Immature natural killer cell (primary cell): ENCODE measurements around the gene KMT2B. TPM values are rescaled to one million over a fixed set of nuclear protein-coding genes. Genes with fewer than 3 reads are reported as not detected.

ENCODE experiments used
- DNase-seq, 3 donors: peaks; one replicate each; pipeline ENCODE4 v3.0.0; 2022; ENCODE audit warnings: mixed read lengths in 1 of 3
- H3K27ac Mint-ChIP-seq, 6 donors: one replicate each; pipeline ENCODE4 v1.8.0; 2020; ENCODE audit warnings: mixed read lengths in 6 of 6, mild to moderate bottlenecking in 5 of 6, inconsistent platforms in 4 of 6, moderate library complexity in 3 of 6
- H3K27me3 Mint-ChIP-seq, 3 donors: one replicate each; pipeline ENCODE4 v1.8.0; 2020 to 2021; ENCODE audit warnings: low read depth in 3 of 3, mild to moderate bottlenecking in 3 of 3, mixed read lengths in 3 of 3, moderate library complexity in 3 of 3, inconsistent platforms in 1 of 3
- H3K36me3 Mint-ChIP-seq, 3 donors: one replicate each; pipeline ENCODE4 v1.8.0; 2020; ENCODE audit warnings: mixed read lengths in 3 of 3, inconsistent platforms in 2 of 3, mild to moderate bottlenecking in 2 of 3
- H3K4me1 Mint-ChIP-seq, 2 donors: one replicate each; pipeline ENCODE4 v1.8.0; 2020; ENCODE audit warnings: inconsistent platforms in 2 of 2, mild to moderate bottlenecking in 2 of 2, mixed read lengths in 2 of 2, moderate library complexity in 1 of 2
- H3K4me3 Mint-ChIP-seq, 5 donors: one replicate each; pipeline ENCODE4 v1.8.0; 2020; ENCODE audit warnings: mild to moderate bottlenecking in 5 of 5, mixed read lengths in 5 of 5, inconsistent platforms in 3 of 5, moderate library complexity in 3 of 5
- H3K9me3 Mint-ChIP-seq, 6 donors: one replicate each; pipeline ENCODE4 v1.8.0; 2020; ENCODE audit warnings: mild to moderate bottlenecking in 6 of 6, mixed read lengths in 6 of 6, inconsistent platforms in 4 of 6, moderate library complexity in 3 of 6
- polyA plus RNA-seq, 3 donors: library from polyadenylated mRNA; unstranded; fragments of 300-500 nt; fragmentation: Illumina TruSeq; gene quantifications; one replicate each; pipeline ENCODE4 v1.2.3, GENCODE V29; 2021

KMT2B gene
- polyA plus RNA-seq, 3 donors from 2014 or later: 0.30 to 1.8 TPM; not detected in 1

DNA sequence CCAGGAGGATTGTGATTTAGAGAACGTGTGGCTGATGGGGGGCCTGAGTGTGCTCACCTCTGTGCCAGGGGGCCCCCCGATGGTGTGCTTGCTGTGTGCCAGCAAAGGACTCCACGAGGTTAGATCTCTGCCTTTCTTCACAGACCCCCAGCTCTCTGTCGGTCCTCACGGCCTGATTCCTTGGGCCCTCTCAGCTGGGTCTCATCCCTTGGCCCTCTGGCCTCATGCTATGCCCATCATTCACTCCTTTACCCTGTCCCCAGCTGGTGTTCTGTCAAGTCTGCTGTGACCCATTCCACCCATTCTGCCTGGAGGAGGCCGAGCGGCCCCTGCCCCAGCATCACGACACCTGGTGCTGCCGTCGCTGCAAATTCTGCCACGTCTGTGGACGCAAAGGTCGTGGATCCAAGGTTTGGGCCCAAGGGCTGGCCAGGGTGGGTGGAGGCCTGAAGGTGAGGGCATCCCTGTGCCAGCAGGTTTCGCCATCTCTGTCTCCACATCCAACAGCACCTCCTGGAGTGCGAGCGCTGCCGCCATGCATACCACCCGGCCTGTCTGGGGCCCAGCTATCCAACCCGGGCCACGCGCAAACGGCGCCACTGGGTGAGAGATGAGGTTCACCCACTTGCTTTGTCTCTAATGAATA is 7.5 kb downstream of the KMT2B start:
- no peak overlapping the region for H3K27ac Mint-ChIP-seq
- H3K9me3 Mint-ChIP-seq: no peaks in the 10 kb centered on the region
- no peak overlapping the region for H3K4me3 Mint-ChIP-seq
- no peaks in the 10 kb centered on the region for H3K27me3 Mint-ChIP-seq
- peaks cover 2 to 3% of the 10 kb centered on the region in 2 donors for H3K4me1 Mint-ChIP-seq
- peaks cover 6 to 35% (median 8%) of the 10 kb centered on the region in 3 donors for H3K36me3 Mint-ChIP-seq
- DNase-seq: no peak

DNA sequence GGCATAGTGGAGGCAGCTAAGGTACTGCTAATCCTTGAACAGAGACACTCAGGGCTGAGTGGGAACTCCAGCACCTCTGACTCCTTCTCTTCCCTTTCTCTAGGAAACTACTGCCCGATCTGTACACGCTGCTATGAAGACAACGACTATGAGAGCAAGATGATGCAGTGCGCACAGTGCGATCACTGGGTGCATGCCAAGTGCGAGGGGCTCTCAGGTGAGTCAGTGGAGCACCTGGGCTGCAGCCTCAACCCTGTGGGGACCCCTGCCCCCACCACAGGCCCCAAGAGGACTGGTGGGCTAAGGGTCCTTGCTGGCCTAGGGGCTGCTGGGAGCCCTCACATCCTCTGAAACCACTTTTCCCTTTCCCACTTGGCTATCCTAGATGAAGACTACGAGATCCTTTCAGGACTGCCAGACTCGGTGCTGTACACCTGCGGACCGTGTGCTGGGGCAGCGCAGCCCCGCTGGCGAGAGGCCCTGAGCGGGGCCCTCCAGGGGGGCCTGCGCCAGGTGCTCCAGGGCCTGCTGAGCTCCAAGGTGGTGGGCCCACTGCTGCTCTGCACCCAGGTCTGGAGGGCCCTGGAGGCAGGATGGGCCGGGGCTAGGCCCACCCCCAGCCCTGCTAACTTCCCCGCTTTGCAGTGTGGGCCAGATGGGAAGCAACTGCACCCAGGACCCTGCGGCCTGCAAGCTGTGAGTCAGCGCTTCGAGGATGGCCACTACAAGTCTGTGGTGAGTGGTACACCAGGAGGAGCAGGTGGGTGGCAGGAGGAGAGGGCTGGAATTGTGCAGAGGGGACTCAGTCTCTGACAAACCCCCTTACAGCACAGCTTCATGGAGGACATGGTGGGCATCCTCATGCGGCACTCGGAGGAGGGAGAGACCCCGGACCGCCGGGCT is 9.5 kb downstream of the KMT2B start:
- DNase-seq: no peak
- Mint-ChIP-seq H3K9me3 (no peaks in the 10 kb centered on the region), H3K4me1 (peaks cover 0 to under 1% of the 10 kb centered on the region in 2 donors), H3K36me3 (peaks cover 9 to 40% (median 14%) of the 10 kb centered on the region in 3 donors), H3K4me3 (peak overlapping the region in 1 of 5 donors; percentile 30), H3K27ac (no peak overlapping the region), H3K27me3 (peaks cover 0 to 2% (median 0%) of the 10 kb centered on the region in 3 donors)

GRCh38 chr19:35727956-35728706 is 10.3 kb downstream of the KMT2B start:
- no peak overlapping the region for H3K4me3 Mint-ChIP-seq

DNA sequence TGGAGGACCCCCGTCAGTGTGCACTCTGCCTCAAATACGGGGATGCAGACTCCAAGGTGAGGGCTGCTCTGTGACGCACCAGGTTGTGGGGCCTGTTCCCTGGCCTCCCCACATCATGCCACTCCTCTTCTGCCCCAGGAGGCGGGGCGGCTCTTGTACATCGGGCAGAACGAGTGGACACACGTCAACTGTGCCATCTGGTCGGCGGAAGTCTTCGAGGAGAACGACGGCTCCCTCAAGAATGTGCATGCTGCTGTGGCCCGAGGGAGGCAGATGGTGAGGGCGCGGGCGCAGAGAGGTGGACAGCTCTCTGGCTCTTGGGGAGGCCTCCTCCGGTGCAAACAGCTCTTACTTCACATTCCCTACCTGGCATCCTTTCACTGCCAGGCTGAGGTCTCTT is 11.2 kb downstream of the KMT2B start:
- DNase-seq: no peak
- H3K27ac Mint-ChIP-seq: no peak overlapping the region
- peaks cover 9 to 33% (median 11%) of the 10 kb centered on the region in 3 donors for H3K36me3 Mint-ChIP-seq
- H3K4me1 Mint-ChIP-seq: no peaks in the 10 kb centered on the region
- no peak overlapping the region for H3K4me3 Mint-ChIP-seq
- peaks cover 0 to 2% (median under 1%) of the 10 kb centered on the region in 3 donors for H3K27me3 Mint-ChIP-seq
- no peaks in the 10 kb centered on the region for H3K9me3 Mint-ChIP-seq

More at GRCh38 chr19:35727956-35728706, 10.3 kb downstream of the KMT2B start:
- H3K27ac Mint-ChIP-seq: no peak overlapping the region
- no peak for DNase-seq
- no peaks in the 10 kb centered on the region for H3K9me3 Mint-ChIP-seq
- peaks cover 0 to 2% (median 0%) of the 10 kb centered on the region in 3 donors for H3K27me3 Mint-ChIP-seq
- H3K36me3 Mint-ChIP-seq: peaks cover 9 to 39% (median 14%) of the 10 kb centered on the region in 3 donors
- no peaks in the 10 kb centered on the region for H3K4me1 Mint-ChIP-seq

DNA sequence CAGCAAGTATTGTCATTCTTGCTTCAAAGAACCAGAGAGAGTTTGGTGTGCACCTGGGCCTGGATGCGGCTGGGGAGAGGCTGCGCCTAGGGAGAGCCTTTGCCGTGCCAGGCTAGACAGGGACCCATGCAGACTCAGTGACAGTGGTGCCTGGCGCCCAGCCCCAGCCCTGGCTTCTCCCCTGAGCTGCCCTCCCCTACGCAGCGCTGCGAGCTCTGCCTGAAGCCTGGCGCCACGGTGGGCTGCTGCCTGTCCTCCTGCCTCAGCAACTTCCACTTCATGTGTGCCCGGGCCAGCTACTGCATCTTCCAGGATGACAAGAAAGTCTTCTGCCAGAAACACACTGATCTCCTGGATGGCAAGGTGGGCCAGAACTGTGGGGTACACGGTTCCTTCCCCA is 12.0 kb downstream of the KMT2B start:
- no peaks in the 10 kb centered on the region for H3K9me3 Mint-ChIP-seq
- no peak for DNase-seq
- peaks cover 9 to 33% (median 9%) of the 10 kb centered on the region in 3 donors for H3K36me3 Mint-ChIP-seq
- peaks cover 0 to 3% (median 2%) of the 10 kb centered on the region in 3 donors for H3K27me3 Mint-ChIP-seq
- no peak overlapping the region for H3K4me3 Mint-ChIP-seq
- H3K27ac Mint-ChIP-seq: no peak overlapping the region
- no peaks in the 10 kb centered on the region for H3K4me1 Mint-ChIP-seq

DNA sequence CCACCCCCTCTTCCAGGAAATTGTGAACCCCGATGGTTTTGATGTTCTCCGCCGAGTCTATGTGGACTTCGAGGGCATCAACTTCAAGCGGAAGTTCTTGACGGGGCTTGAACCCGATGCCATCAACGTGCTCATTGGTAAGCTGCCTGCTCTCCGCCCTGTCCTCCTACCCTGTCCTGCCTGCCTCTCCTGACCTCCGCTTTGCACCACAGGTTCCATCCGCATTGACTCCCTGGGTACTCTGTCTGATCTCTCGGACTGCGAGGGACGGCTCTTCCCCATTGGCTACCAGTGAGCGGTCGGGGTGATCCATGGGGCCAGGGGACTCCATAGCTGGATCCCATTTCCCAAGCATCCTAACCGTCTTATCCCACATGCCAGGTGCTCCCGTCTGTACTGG is 12.5 kb downstream of the KMT2B start:
- peaks cover 9 to 33% (median 9%) of the 10 kb centered on the region in 3 donors for H3K36me3 Mint-ChIP-seq
- no peak for DNase-seq
- no peak overlapping the region for H3K4me3 Mint-ChIP-seq
- no peaks in the 10 kb centered on the region for H3K9me3 Mint-ChIP-seq
- no peaks in the 10 kb centered on the region for H3K4me1 Mint-ChIP-seq
- H3K27me3 Mint-ChIP-seq: peaks cover 0 to 3% (median 3%) of the 10 kb centered on the region in 3 donors
- peak overlapping the region in 1 of 6 donors; percentile 17 for H3K27ac Mint-ChIP-seq

- H3K36me3 Mint-ChIP-seq: peaks cover 9 to 28% (median 9%) of the 10 kb centered on the region in 3 donors
- H3K27ac Mint-ChIP-seq: no peak overlapping the region
- DNase-seq: no peak
- H3K4me3 Mint-ChIP-seq: no peak overlapping the region
- no peaks in the 10 kb centered on the region for H3K9me3 Mint-ChIP-seq
- peaks cover 0 to 3% (median 3%) of the 10 kb centered on the region in 3 donors for H3K27me3 Mint-ChIP-seq
- no peaks in the 10 kb centered on the region for H3K4me1 Mint-ChIP-seq
Observed at GRCh38 chr19:35731353-35731752, 13.6 kb downstream of the KMT2B start.

DNA sequence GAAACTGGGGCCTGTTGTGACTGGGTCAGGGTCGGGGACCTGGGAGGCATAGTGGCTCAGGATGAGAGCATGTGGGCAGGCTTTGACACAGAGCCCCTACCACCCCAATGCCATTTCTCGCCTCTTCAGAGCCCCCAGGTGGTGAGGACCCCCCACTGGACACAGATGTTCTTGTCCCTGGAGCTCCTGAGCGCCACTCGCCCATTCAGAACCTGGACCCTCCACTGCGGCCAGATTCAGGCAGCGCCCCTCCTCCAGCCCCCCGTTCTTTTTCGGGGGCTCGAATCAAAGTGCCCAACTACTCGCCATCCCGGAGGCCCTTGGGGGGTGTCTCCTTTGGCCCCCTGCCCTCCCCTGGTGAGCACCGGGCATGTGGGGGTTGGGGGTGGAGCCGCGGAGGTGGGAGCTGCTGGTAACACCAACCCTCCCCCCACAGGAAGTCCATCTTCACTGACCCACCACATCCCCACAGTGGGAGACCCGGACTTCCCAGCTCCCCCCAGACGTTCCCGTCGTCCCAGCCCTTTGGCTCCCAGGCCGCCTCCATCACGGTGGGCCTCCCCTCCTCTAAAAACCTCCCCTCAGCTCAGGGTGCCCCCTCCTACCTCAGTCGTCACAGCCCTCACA is 14.1 kb downstream of the KMT2B start:
- peaks cover 9 to 28% (median 9%) of the 10 kb centered on the region in 3 donors for H3K36me3 Mint-ChIP-seq
- peaks cover 0 to 3% (median 3%) of the 10 kb centered on the region in 3 donors for H3K27me3 Mint-ChIP-seq
- H3K4me3 Mint-ChIP-seq: no peak overlapping the region
- DNase-seq: no peak
- H3K27ac Mint-ChIP-seq: no peak overlapping the region
- no peaks in the 10 kb centered on the region for H3K9me3 Mint-ChIP-seq
- H3K4me1 Mint-ChIP-seq: no peaks in the 10 kb centered on the region

DNA sequence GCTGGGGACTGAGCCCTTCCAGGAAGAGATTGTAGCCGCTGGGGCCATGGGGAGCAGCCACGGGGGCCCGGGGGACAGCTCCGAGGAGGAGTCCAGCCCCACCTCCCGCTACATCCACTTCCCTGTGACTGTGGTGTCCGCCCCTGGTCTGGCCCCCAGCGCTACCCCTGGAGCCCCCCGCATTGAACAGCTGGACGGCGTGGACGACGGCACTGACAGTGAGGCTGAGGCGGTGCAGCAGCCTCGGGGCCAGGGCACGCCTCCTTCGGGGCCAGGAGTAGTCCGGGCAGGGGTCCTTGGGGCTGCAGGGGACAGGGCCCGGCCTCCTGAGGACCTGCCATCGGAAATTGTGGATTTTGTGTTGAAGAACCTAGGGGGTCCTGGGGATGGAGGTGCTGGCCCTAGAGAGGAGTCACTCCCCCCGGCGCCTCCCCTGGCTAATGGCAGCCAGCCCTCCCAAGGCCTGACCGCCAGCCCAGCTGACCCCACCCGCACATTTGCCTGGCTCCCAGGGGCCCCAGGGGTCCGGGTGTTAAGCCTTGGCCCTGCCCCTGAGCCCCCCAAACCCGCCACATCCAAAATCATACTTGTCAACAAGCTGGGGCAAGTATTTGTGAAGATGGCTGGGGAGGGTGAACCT is 14.9 kb downstream of the KMT2B start:
- Mint-ChIP-seq H3K4me1 (no peaks in the 10 kb centered on the region), H3K27ac (no peak overlapping the region), H3K4me3 (no peak overlapping the region), H3K9me3 (no peaks in the 10 kb centered on the region), H3K27me3 (peaks cover 0 to 3% (median 3%) of the 10 kb centered on the region in 3 donors), H3K36me3 (peaks cover 9 to 26% (median 9%) of the 10 kb centered on the region in 3 donors)
- DNase-seq: no peak

GRCh38 chr19:35733180-35734125 is 15.7 kb downstream of the KMT2B start:
- H3K27ac Mint-ChIP-seq: peak overlapping the region in 3 of 6 donors; percentile 16 to 64 (median 29)
- H3K4me3 Mint-ChIP-seq: no peak overlapping the region
- no peak for DNase-seq
- H3K27me3 Mint-ChIP-seq: peaks cover 0 to 3% (median 3%) of the 10 kb centered on the region in 3 donors
- no peaks in the 10 kb centered on the region for H3K4me1 Mint-ChIP-seq
- peaks cover 9 to 21% (median 9%) of the 10 kb centered on the region in 3 donors for H3K36me3 Mint-ChIP-seq
- H3K9me3 Mint-ChIP-seq: no peaks in the 10 kb centered on the region

DNA sequence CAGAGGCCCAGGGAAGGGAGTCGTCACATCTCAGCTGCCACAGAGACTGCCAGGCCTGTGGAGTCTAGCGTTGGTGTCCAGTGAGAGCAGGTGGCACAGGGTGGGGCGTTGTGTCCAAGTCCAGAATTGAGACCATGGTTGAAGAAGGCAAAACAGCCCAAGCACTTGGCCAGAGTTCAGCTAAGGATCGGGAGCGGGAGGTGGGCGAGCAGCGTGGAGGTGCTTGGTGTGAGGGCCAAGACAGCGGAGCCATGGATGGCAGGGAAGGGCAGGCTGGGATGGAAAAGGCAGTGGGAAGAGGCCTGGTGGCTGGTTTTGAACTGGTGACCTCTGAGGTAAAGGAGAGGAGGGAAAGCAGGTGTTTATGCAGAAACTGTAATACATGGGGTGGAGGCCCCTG is 16.5 kb downstream of the KMT2B start:
- peaks cover 0 to 3% of the 10 kb centered on the region in 2 donors for H3K4me1 Mint-ChIP-seq
- H3K36me3 Mint-ChIP-seq: peaks cover 9 to 20% (median 9%) of the 10 kb centered on the region in 3 donors
- no peak overlapping the region for H3K4me3 Mint-ChIP-seq
- peaks cover 0 to 3% (median 3%) of the 10 kb centered on the region in 3 donors for H3K27me3 Mint-ChIP-seq
- no peak for DNase-seq
- no peaks in the 10 kb centered on the region for H3K9me3 Mint-ChIP-seq
- peak overlapping the region in 5 of 6 donors; percentile 16 to 76 (median 64) for H3K27ac Mint-ChIP-seq

- Mint-ChIP-seq H3K27ac (peak overlapping the region in 3 of 6 donors; percentile 35 to 76 (median 40)), H3K4me3 (no peak overlapping the region), H3K9me3 (no peaks in the 10 kb centered on the region), H3K4me1 (peaks cover 0 to 5% of the 10 kb centered on the region in 2 donors), H3K36me3 (peaks cover 5 to 16% (median 9%) of the 10 kb centered on the region in 3 donors), H3K27me3 (peaks cover 0 to 3% (median 3%) of the 10 kb centered on the region in 3 donors)
- DNase-seq: no peak
Observed at GRCh38 chr19:35734889-35735288, 17.1 kb downstream of the KMT2B start.
